GM12878 (cell line): Measurements from ENCODE around the gene TCF7L2. TPM values are rescaled to one million over a fixed set of nuclear protein-coding genes. Genes with fewer than 3 reads are reported as not detected.

ENCODE experiments used
- ATF2 ChIP-seq: IDR thresholded peaks from 2 replicates; pipeline ENCODE4 v1.6.1; 2012; ENCODE audit warnings: low read length, inconsistent platforms
- BCLAF1 ChIP-seq: fragments of 450-650 bp; IDR thresholded peaks from 2 replicates; pipeline ENCODE4 v1.6.1; 2017; ENCODE audit warnings: antibody characterized with exemption, mild to moderate bottlenecking, moderate library complexity
- BMI1 ChIP-seq: fragments of 450-650 bp; IDR thresholded peaks from 2 replicates; pipeline ENCODE4 v1.6.1; 2016; ENCODE audit warnings: mild to moderate bottlenecking, moderate library complexity, borderline replicate concordance
- CREB1 ChIP-seq: IDR thresholded peaks from 2 replicates; pipeline ENCODE4 v1.6.1; 2012; ENCODE audit warnings: low read depth, mild to moderate bottlenecking, inconsistent platforms
- EED ChIP-seq: sonication (generic); IDR thresholded peaks from 2 replicates; pipeline ENCODE4 v1.6.1; 2016; ENCODE audit warnings: antibody characterized with exemption, low read depth
- EP300 ChIP-seq, 2 experiments: fragments of 150-350 bp in 1 of 2; IDR thresholded peaks; 2 replicates each; pipeline ENCODE4 v1.6.1; 2011 to 2012; ENCODE audit warnings: low read depth in 2 of 2, low read length in 2 of 2, borderline replicate concordance in 1 of 2, improper control_type of control experiment in 1 of 2, inconsistent platforms in 1 of 2; ENCODE audit not compliant: control insufficient read depth in 1 of 2
- FOXK2 ChIP-seq: fragments of 450-650 bp; IDR thresholded peaks from 2 replicates; pipeline ENCODE4 v1.6.1; 2017; ENCODE audit warnings: mild to moderate bottlenecking, moderate library complexity
- IKZF2 ChIP-seq, 2 experiments: fragments of 450-650 bp; IDR thresholded peaks; 2 replicates each; pipeline ENCODE4 v1.6.1; 2017; ENCODE audit warnings: mild to moderate bottlenecking in 2 of 2, moderate library complexity in 2 of 2
- IRF4 ChIP-seq: IDR thresholded peaks from 2 replicates; pipeline ENCODE4 v1.6.1; 2011; ENCODE audit warnings: low read depth, low read length
- JUNB ChIP-seq: IDR thresholded peaks from 2 replicates; pipeline ENCODE4 v1.6.1; 2016; ENCODE audit warnings: antibody characterized with exemption, mild to moderate bottlenecking
- PML ChIP-seq: IDR thresholded peaks from 2 replicates; pipeline ENCODE4 v1.6.1; 2012; ENCODE audit warnings: low read length, inconsistent platforms
- REST ChIP-seq: IDR thresholded peaks from 2 replicates; pipeline ENCODE4 v1.6.1; 2012; ENCODE audit warnings: mild to moderate bottlenecking, low read depth, low read length
- RUNX3 ChIP-seq: IDR thresholded peaks from 2 replicates; pipeline ENCODE4 v1.6.1; 2012; ENCODE audit warnings: low read length, inconsistent platforms
- TAF1 ChIP-seq: IDR thresholded peaks from 2 replicates; pipeline ENCODE4 v1.6.1; 2011; ENCODE audit warnings: mild to moderate bottlenecking, low read depth, low read length, borderline replicate concordance
- ZNF207 ChIP-seq: fragments of 450-650 bp; IDR thresholded peaks from 2 replicates; pipeline ENCODE4 v1.6.1; 2014; ENCODE audit warnings: antibody characterized with exemption, mild to moderate bottlenecking, borderline replicate concordance
- ZNF24 ChIP-seq: fragments of 450-650 bp; IDR thresholded peaks from 2 replicates; pipeline ENCODE4 v1.6.1; 2017; ENCODE audit warnings: antibody characterized with exemption, mild to moderate bottlenecking
- ZNF622 ChIP-seq: fragments of 450-650 bp; IDR thresholded peaks from 2 replicates; pipeline ENCODE4 v1.6.1; 2017; ENCODE audit warnings: mild to moderate bottlenecking, inconsistent platforms
- polyA plus RNA-seq, 11 experiments: library from polyadenylated mRNA; depleted of rRNA in 4 of 11; unstranded in 6 of 11; stranded (reverse) in 5 of 11; fragments of >200 nt; fragmentation: Nextera tagmentation in 4 of 11; fragmentation: Illumina TruSeq in 1 of 11; extraction: Ambion mirVana in 4 of 11; extraction: Trizol in 1 of 11; gene quantifications; 1 replicate in 1 of 11; 2 replicates in 10 of 11; pipeline versions ENCODE4 v1.2.1 to v1.2.3, GENCODE V29; 2011 to 2016; ENCODE audit warnings: inconsistent platforms in 2 of 11, missing spikeins in 2 of 11, low read depth in 1 of 11
- total RNA-seq, 4 experiments: library from RNA; depleted of rRNA in 3 of 4; stranded (reverse); fragments of >200 nt in 3 of 4; fragmentation: Illumina TruSeq in 1 of 4; extraction: Trizol in 1 of 4; gene quantifications; 2 replicates each; pipeline versions ENCODE4 v1.2.1 to v1.2.3, GENCODE V29; 2013 to 2021

Gene TCF7L2
- total and polyA plus RNA-seq, 10 of the 15 experiments (the other 5 are each of a cell fraction or from before 2014, with no cell fraction given), result 0.02 to 1.1 (median 0.35) TPM; not detected in 4

GRCh38 chr10:113093188-113094113 is 143.4 kb downstream of the TCF7L2 start (continued):
- TF ChIP-seq REST (no peak), EED (no peak), TAF1 (no peak), IRF4 (peak; percentile 34; the same call in 1 of the 2 replicates), ZNF207 (no peak), RUNX3 (peak; percentile 39; the same call in 1 of the 2 replicates), ATF2 (no peak), JUNB (peak; percentile 64), ZNF24 (no peak), BCLAF1 (no peak), FOXK2 (no peak), BMI1 (0 out of 2 replicates have a peak, but pooled peaks have one; percentile 16), ZNF622 (no peak), PML (no peak), CREB1 (no peak), IKZF2 (IDR thresholded peaks at IDR 0.05) (peak; percentile 26 to 36; a peak in 2 of 4 replicates), EP300 (IDR thresholded peaks at IDR 0.05; ENCODE audit: borderline replicate concordance in 1 of 2, control insufficient read depth in 1 of 2, low read depth in 2 of 2, low read length in 2 of 2) (0 out of 4 replicates have a peak, but pooled peaks of 1 of the 2 experiments have one; percentile 29)
